Measurements from ENCODE around the gene PKNOX2.

PKNOX2 gene

GRCh38 chr11:125426818-125427528 is 262.4 kb downstream of the PKNOX2 start:
- no peak for DNase-seq

- no peak for DNase-seq
These were observed 264.1 kb downstream of the PKNOX2 start for GRCh38 chr11:125428486-125429173.

GRCh38 chr11:125429174-125429707 is 264.7 kb downstream of the PKNOX2 start:
- peak; percentile 54 for DNase-seq

- DNase-seq, result no peak
These were observed 265.5 kb downstream of the PKNOX2 start for GRCh38 chr11:125429807-125430678.

GRCh38 chr11:125431009-125431408 is 266.5 kb downstream of the PKNOX2 start:
- no peak for DNase-seq

GRCh38 chr11:125431481-125431880 is 266.9 kb downstream of the PKNOX2 start:
- no peak for DNase-seq

GRCh38 chr11:125433454-125434121 is 269.0 kb downstream of the PKNOX2 start:
- DNase-seq, result peak; percentile 22

GRCh38 chr11:125435461-125436238 is 271.1 kb downstream of the PKNOX2 start:
- no peak for DNase-seq

GRCh38 chr11:125441648-125442410 is 277.3 kb downstream of the PKNOX2 start:
- no peak for DNase-seq

- DNase-seq, result no peak
These were observed 278.4 kb downstream of the PKNOX2 start for GRCh38 chr11:125442946-125443345.

GRCh38 chr11:125443767-125444311 is 279.3 kb downstream of the PKNOX2 start:
- DNase-seq, result no peak

- DNase-seq, result no peak
These were observed 281.2 kb downstream of the PKNOX2 start for GRCh38 chr11:125445731-125446130.

GRCh38 chr11:125446279-125446678 is 281.7 kb downstream of the PKNOX2 start:
- no peak for DNase-seq

- DNase-seq, result no peak
These were observed 283.2 kb downstream of the PKNOX2 start for GRCh38 chr11:125447721-125448120.

GRCh38 chr11:125448136-125448535 is 283.6 kb downstream of the PKNOX2 start:
- no peak for DNase-seq

GRCh38 chr11:125449565-125449964 is 285.0 kb downstream of the PKNOX2 start:
- DNase-seq, result no peak

GRCh38 chr11:125451400-125452124 is 287.0 kb downstream of the PKNOX2 start:
- peak; percentile 6 for DNase-seq

- no peak for DNase-seq
These were observed 287.5 kb downstream of the PKNOX2 start for GRCh38 chr11:125452125-125452470.

GRCh38 chr11:125454047-125454446 is 289.5 kb downstream of the PKNOX2 start:
- DNase-seq, result no peak

- no peak for DNase-seq
These were observed 291.3 kb downstream of the PKNOX2 start for GRCh38 chr11:125455851-125456250.
